NCI-H460 (cell line): ENCODE measurements around the gene ELANE. TPM values are rescaled to one million over a fixed set of nuclear protein-coding genes. Genes with fewer than 3 reads are reported as not detected.
"Not testable (repeated sequence)": the region's sequence is repeated elsewhere in the genome, so short reads cannot be mapped to it uniquely, and the experiment has no call there.

ENCODE experiments used
- DNase-seq: peaks from one replicate; pipeline ENCODE4 v3.0.0-alpha.2; 2016; ENCODE audit warnings: low read depth; ENCODE audit errors: extremely low read depth
- total RNA-seq: library from RNA; depleted of rRNA; stranded (reverse); fragments of >200 nt; shearing (Covaris generic); gene quantifications from 2 replicates; pipeline ENCODE4 v1.2.3, GENCODE V29; 2014

ELANE gene
- total RNA-seq, 1 experiment from 2014 or later, result not detected

DNA sequence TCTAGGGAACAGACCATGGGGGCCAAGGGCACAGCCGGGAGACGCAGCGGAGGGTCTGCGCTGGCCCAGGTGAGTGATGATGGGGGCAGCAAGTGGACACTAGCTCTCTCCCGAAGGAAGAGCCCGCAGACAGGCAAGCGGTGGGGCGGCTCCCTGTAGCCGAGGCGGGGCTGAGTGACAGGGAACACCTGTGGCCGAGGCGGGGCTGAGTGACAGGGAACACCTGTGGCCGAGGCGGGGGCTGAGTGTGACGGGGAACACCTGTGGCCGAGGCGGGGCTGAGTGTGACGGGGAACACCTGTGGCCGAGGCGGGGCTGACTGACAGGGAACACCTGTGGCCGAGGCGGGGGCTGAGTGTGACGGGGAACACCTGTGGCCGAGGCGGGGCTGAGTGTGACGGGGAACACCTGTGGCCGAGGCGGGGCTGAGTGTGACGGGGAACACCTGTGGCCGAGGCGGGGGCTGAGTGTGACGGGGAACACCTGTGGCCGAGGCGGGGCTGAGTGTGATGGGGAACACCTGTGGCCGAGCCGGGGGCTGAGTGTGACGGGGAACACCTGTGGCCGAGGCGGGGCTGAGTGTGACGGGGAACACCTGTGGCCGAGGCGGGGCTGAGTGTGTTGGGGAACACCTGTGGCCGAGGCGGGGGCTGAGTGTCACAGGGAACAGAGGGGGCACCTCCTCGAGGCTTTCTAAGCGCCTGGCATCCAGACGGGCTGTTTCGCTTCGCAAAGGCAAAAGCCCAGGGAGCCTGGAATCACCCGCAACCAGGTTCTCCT is 39.5 kb downstream of the ELANE start:
- not testable (repeated sequence) for DNase-seq

- no peak for DNase-seq
Measured at GRCh38 chr19:892243-892893, 40.3 kb downstream of the ELANE start.

DNA sequence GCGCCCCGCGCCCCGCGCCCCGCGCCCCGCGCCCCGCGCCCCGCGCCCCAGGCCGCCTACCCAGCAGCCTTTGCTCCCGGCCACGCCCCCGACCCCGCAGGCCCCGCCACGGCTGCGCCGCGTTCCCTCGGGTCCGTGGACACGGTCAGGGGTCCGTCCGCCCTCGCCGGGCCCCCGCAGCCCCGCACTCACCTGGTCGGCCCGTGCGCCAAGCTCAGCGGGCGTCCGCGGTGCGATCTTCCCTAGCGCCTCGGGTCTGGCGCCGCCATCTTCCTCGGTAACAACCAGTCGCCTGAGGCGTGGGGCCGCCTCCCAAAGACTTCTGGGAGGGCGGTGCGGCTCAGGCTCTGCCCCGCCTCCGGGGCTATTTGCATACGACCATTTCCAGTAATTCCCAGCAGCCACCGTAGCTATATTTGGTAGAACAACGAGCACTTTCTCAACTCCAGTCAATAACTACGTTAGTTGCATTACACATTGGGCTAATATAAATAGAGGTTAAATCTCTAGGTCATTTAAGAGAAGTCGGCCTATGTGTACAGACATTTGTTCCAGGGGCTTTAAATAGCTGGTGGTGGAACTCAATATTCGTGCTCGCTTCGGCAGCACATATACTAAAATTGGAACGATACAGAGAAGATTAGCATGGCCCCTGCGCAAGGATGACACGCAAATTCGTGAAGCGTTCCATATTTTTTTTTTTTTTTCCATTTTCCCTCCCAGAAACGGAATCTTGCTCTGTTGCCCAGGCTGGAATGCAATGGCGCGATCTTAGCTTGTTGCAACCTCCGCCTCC is 41.0 kb downstream of the ELANE start, which contains the start of the genes MED16 and RNU6-9:
Gene MED16, minus strand, starts transcription at position 294 of the 796 bp plus-strand sequence. CDS start 2,056 bp downstream, outside the sequence.
Gene RNU6-9, plus strand, starts transcription at position 591 of the 796 bp plus-strand sequence.
- peak; percentile 87 for DNase-seq

DNA sequence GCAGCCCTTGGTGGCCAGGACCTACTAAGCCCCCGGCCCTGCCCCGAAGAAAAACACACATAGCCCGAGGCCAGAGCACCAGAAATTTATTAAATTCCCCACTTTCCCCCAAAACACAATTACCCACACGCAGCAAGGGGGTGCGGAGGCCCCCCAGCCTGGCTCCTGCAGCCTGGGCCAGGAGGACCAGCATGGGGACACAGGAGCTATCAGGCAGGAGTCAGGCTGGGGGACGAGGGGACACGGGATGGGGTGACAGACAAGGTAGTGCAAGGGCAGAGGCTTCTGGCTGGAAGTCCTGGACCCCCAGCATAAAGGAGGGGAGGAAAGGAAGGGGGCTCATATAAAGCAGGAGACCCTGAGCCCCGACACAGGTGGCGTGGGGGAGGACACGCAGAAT is 44.3 kb downstream of the ELANE start:
- no peak for DNase-seq

DNA sequence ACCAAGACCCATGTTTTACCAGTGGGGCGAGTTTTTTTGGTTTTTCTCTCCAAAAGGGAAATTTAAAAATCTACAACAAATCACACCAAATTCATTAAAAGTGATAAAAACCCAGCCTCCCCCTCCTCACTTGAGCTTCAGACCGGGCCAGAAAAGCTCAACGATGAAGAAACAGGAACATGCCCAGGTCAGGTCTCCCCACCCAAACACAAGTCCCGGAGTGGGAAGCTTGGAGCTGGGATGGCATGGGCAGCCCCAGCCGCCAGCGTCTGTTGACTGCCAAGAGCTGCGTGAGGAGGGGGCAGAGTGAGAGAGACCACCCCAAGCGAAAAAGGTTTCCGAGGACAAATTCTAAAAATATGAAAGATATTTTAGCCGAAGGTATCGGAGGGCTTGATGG is 44.9 kb downstream of the ELANE start:
- DNase-seq, result no peak

DNA sequence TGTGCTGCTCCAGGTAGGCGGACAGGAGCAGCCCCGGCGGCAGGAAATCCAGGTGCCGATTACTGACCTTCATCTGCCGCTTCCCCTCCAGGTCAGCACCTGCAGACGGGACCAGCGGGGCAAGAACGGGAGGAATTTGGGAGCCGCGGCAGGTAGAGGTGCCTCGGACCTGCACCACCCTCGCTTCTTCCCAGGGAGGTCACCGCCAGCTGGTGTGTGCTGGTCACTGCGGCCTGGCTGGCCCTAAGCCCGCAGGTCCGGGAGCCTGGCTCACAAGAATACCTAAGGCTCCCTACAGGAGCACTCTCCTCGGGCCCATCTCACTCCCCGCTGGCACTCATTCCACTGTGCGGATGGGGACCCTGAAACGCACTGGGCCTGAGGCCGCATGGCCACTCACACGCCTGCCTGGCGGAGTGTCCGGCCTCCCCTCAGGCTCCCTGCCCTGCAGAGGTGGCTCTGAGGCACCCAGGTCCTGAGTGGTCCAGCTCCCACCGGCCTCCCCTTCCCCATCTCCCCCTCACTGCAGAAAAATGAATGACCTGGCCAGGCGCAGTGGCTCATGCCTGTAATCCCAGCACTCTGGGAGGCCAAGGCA is 45.4 kb downstream of the ELANE start:
- DNase-seq, result no peak

DNA sequence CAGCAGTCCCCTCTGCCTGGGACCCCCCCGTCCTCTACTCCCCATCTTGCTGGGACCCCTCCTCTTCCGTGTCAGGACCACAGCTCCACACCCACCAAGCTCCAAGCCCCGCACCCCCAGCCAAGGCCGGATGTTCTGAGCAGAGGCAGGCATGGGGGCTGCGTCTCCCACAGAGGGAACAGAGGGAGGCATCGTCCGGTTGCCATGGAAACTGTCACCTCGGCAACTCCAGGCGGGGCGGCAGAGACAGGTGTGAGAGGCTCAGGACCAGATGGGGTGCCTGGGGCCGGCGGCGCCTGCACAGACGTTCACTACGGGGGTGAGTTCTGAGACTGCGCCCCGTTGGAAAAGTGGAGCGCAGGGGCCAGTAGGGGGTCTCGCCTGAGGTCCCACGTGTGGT is 46.6 kb downstream of the ELANE start:
- DNase-seq, result no peak

- DNase-seq, result no peak
Measured at GRCh38 chr19:899336-900042, 47.4 kb downstream of the ELANE start.

GRCh38 chr19:900043-900301 is 47.9 kb downstream of the ELANE start:
- DNase-seq, result no peak

GRCh38 chr19:900302-901111 is 48.4 kb downstream of the ELANE start:
- no peak for DNase-seq

DNA sequence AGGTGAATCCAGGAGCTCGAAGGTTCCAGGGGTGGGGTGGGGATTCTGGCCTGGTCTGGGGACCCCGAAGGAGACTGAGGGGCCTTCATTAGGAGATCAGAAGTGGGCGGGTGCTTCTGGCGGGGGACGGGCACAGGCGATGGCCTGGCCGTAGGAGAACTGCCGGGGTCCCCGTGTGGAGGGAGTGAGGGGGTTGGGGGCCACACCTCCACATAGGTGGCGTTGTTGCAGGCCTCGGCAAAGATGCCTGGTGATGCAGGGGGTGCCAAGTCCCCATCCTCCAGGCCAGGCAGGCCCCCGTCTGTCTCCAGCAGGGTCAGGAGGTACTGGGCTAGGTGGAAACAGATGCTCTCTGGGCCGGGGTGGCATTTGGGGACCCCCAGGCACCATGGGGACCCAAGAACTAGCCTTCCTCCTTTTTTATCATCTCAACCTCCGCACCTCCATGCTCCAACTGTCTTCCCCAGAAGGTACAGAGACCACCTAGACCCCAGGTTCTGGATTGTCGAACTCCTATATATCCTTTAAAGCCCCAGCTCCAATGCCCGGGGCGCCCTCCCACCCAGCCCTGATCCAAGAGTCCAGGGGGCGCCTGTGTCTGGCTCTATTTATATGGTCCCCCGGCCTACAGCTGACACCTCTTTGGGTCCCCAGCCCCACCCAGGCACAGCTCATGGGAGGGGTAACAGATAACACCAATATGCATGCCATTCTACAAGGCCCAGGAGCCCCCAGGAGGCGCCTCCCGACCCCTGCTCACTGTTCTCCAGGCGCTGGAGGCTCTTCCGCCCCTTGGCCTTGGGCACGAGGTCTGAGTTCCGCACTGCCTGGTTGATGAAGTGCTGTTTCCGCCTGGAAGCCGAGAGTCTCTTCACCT is 49.4 kb downstream of the ELANE start:
- DNase-seq, result no peak

GRCh38 chr19:902093-902370 is 49.9 kb downstream of the ELANE start:
- DNase-seq, result no peak

- DNase-seq, result no peak
Measured at GRCh38 chr19:902446-903226, 50.5 kb downstream of the ELANE start.

DNA sequence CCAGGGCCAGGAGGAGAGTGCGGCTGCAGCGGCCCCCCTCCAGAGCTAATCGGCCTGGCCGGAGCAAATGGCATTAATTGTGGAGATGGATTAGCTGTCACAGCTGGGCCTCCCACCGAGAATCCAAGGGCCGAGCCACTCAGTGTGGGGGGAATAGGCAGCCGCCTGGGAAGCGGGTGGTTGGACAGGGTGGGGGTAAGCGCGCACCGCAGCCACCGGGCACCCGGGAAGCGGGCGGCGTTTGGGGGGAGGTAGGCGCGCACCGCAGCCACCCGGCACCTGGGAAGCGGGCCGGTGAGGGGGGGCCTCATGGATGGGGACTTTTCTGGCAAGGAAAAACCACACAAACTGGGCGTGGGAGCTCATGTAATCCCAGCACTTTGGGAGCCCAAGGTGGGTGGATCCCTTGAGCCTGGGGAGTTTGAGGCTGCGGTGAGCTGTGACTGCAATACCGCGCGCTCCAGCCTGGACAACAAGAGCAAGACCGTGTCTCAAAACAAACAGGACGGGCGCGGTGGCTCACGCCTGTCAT is 51.2 kb downstream of the ELANE start:
- no peak for DNase-seq

DNA sequence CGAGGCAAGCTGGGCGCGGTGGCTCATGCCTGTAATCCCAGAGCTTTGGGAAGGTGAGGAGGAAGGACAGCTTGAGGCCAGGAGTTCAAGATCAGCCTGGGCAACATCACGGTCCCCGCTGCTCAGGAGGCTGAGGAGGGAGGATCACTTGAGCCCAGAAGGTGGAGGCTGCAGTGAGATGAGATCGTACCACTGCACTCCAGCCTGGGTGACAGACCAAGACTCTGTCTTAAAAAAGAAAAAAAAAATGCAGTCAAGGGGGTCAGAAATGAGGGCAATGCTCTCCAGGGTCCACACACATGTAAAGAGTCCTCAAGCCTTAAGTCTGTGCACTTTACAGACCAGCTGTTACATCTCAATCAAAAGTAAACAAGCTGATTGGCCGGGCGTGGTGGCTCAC is 52.4 kb downstream of the ELANE start:
- no peak for DNase-seq
